ENCODE data around the gene ERC2. TPM values are rescaled to one million over a fixed set of nuclear protein-coding genes. Genes with fewer than 3 reads are reported as not detected.

The ERC2 gene
- total RNA-seq, 2 experiments from 2014 or later = not detected

DNA sequence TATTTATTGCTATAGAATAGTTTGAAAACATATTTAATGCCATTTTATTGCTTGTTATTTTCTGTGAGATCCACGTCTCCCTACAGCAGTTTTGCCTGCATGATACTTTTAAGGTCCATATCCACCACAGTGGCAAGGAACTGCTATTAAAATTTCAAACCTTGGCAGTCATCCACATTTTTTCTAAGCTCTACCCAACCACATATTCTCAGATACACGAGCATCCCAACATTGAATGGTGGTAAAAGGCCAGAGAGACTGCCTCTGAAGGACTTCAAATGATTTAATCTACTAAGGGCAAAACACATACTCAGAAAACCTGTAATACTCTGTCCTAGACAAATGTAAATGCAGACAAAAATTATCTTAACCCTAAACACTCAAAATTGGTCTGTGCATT is 173.1 kb downstream of the ERC2 start:
- intact Hi-C loops (cut with micrococcal nuclease; ENCODE audit: unreplicated experiment) = no loop called here
- H3K36me3 ChIP-seq (ENCODE audit: insufficient read depth, low read length) = no peaks in the 10 kb centered on the region
- no peaks in the 10 kb centered on the region for H3K4me1 ChIP-seq (ENCODE audit: insufficient read depth, low read length, poor library complexity, severe bottlenecking)
- no peak overlapping the region for H3K4me3 ChIP-seq (ENCODE audit: low read depth, low read length, poor library complexity, severe bottlenecking)
- H2AFZ ChIP-seq (ENCODE audit: low read length) = no peak overlapping the region
- POLR2A ChIA-PET = no interaction called here
- H3K9me3 ChIP-seq (ENCODE audit: low read length) = no peaks in the 10 kb centered on the region
- CTCF ChIA-PET (ENCODE audit: unreplicated experiment) = no interaction called here
- H3K79me2 ChIP-seq (ENCODE audit: insufficient read depth, low read depth, low read length) = no peaks in the 10 kb centered on the region
- no peak overlapping the region for H3K4me2 ChIP-seq (ENCODE audit: low read length)
- no peaks in the 10 kb centered on the region for H4K20me1 ChIP-seq (ENCODE audit: insufficient read depth, low read length)
- BruUV-seq (replicated peaks) = no TSS peak
- TF ChIP-seq, protein P1, sequence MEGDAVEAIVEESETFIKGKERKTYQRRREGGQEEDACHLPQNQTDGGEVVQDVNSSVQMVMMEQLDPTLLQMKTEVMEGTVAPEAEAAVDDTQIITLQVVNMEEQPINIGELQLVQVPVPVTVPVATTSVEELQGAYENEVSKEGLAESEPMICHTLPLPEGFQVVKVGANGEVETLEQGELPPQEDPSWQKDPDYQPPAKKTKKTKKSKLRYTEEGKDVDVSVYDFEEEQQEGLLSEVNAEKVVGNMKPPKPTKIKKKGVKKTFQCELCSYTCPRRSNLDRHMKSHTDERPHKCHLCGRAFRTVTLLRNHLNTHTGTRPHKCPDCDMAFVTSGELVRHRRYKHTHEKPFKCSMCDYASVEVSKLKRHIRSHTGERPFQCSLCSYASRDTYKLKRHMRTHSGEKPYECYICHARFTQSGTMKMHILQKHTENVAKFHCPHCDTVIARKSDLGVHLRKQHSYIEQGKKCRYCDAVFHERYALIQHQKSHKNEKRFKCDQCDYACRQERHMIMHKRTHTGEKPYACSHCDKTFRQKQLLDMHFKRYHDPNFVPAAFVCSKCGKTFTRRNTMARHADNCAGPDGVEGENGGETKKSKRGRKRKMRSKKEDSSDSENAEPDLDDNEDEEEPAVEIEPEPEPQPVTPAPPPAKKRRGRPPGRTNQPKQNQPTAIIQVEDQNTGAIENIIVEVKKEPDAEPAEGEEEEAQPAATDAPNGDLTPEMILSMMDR (conservative IDR thresholded peaks at IDR 0.05; ENCODE audit: low read length) = no peak
- no peak for TF ChIP-seq EZH2phosphoT487 (IDR thresholded peaks at IDR 0.05; ENCODE audit: borderline replicate concordance, low read depth, low read length)
- H3K9me2 ChIP-seq (ENCODE audit: insufficient read depth, low read length) = no peaks in the 10 kb centered on the region
- H3K27ac ChIP-seq (ENCODE audit: low read depth, low read length, poor library complexity, severe bottlenecking) = no peak overlapping the region
- DNase-seq (ENCODE audit: low spot score) = no peak

DNA sequence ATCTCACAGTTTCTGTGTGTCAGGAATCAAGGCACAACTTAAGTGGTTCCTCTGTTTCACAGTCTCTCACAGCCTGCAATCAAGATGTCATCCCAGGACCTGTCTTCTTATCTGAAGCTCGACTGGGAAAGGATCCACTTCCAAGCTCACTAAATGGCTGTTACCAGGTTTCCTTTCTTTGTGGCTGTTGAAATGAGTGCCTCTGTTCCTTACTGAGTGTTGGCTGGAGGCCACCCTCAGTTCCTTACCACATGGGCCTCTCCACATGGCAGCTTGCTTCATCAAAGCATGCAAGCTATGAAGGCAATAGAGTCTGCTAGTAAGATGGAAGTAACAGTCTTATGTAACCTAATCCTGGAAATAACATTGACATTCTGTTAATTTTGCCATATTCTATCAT is 174.0 kb downstream of the ERC2 start:
- BruUV-seq (replicated peaks) = no TSS peak
- ChIA-PET POLR2A (interaction anchor here (0.6 kb wide), 1 partner anchor 34 kb away, joined by 3 read pairs; no protein-coding TSS in a partner anchor), CTCF (ENCODE audit: unreplicated experiment) (no interaction called here)
- Histone ChIP-seq H3K4me2 (ENCODE audit: low read length) (no peak overlapping the region), H3K27ac (ENCODE audit: low read depth, low read length, poor library complexity, severe bottlenecking) (no peak overlapping the region), H3K9me3 (ENCODE audit: low read length) (no peaks in the 10 kb centered on the region), H3K79me2 (ENCODE audit: insufficient read depth, low read depth, low read length) (no peaks in the 10 kb centered on the region), H3K36me3 (ENCODE audit: insufficient read depth, low read length) (no peaks in the 10 kb centered on the region), H3K9me2 (ENCODE audit: insufficient read depth, low read length) (no peaks in the 10 kb centered on the region), H3K4me3 (ENCODE audit: low read depth, low read length, poor library complexity, severe bottlenecking) (no peak overlapping the region), H3K4me1 (ENCODE audit: insufficient read depth, low read length, poor library complexity, severe bottlenecking) (no peaks in the 10 kb centered on the region), H2AFZ (ENCODE audit: low read length) (no peak overlapping the region), H4K20me1 (ENCODE audit: insufficient read depth, low read length) (no peaks in the 10 kb centered on the region)
- no peak for DNase-seq (ENCODE audit: low spot score)
- intact Hi-C loops (cut with micrococcal nuclease; ENCODE audit: unreplicated experiment) = no loop called here
- TF ChIP-seq, protein P1 (conservative IDR thresholded peaks at IDR 0.05; ENCODE audit: low read length) = no peak
- no peak for TF ChIP-seq EZH2phosphoT487 (IDR thresholded peaks at IDR 0.05; ENCODE audit: borderline replicate concordance, low read depth, low read length)

DNA sequence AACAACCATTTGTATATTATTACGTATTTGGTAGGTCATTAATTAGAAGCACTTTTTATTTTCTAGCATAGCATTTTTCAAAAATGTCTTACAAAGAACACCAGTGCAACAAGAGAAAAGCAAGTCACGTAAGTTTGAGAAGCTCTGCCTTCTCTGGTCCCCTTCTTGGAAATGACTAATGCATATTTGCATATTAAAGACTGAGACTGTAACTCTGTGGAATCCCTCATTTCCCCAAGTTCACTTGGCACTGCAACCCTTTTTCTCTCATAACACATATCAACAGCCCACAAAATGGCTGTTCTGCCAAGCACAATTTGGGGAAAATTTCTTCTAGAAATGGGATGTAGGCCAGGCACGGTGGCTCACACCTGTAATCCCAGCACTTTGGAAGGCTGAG is 176.3 kb downstream of the ERC2 start:
- no peaks in the 10 kb centered on the region for H4K20me1 ChIP-seq (ENCODE audit: insufficient read depth, low read length)
- intact Hi-C loops (cut with micrococcal nuclease; ENCODE audit: unreplicated experiment) = no loop called here
- no peaks in the 10 kb centered on the region for H3K79me2 ChIP-seq (ENCODE audit: insufficient read depth, low read depth, low read length)
- no peaks in the 10 kb centered on the region for H3K9me2 ChIP-seq (ENCODE audit: insufficient read depth, low read length)
- TF ChIP-seq, protein P1 (conservative IDR thresholded peaks at IDR 0.05; ENCODE audit: low read length) = no peak
- no peak for TF ChIP-seq EZH2phosphoT487 (IDR thresholded peaks at IDR 0.05; ENCODE audit: borderline replicate concordance, low read depth, low read length)
- no peaks in the 10 kb centered on the region for H3K36me3 ChIP-seq (ENCODE audit: insufficient read depth, low read length)
- no peak for DNase-seq (ENCODE audit: low spot score)
- no peaks in the 10 kb centered on the region for H3K4me1 ChIP-seq (ENCODE audit: insufficient read depth, low read length, poor library complexity, severe bottlenecking)
- no peak overlapping the region for H3K4me2 ChIP-seq (ENCODE audit: low read length)
- H3K27ac ChIP-seq (ENCODE audit: low read depth, low read length, poor library complexity, severe bottlenecking) = no peak overlapping the region
- H3K4me3 ChIP-seq (ENCODE audit: low read depth, low read length, poor library complexity, severe bottlenecking) = no peak overlapping the region
- POLR2A ChIA-PET = interaction anchor here (0.7 kb wide), 2 partner anchors 18 to 200 kb away, joined by 4 to 5 read pairs; no protein-coding TSS in a partner anchor
- no peaks in the 10 kb centered on the region for H3K9me3 ChIP-seq (ENCODE audit: low read length)
- no TSS peak for BruUV-seq (replicated peaks)
- CTCF ChIA-PET (ENCODE audit: unreplicated experiment) = no interaction called here
- no peak overlapping the region for H2AFZ ChIP-seq (ENCODE audit: low read length)

Measured in OCI-LY7 (cell line).